GM12873 (cell line): ENCODE measurements around the gene TUBB2B.

ENCODE experiments used
- CTCF ChIP-seq: IDR thresholded peaks from 2 replicates; pipeline ENCODE4 v1.5.1; 2012; ENCODE audit warnings: low read depth, mild to moderate bottlenecking, moderate library complexity, low read length, control low read depth; ENCODE audit not compliant: insufficient read depth; ENCODE audit errors: missing control alignments

Gene TUBB2B

GRCh38 chr6:3231247-3232016 lies 4.0 kb upstream of the TUBB2B start:
- no peak for TF ChIP-seq CTCF

GRCh38 chr6:3230900-3231246 lies 3.4 kb upstream of the TUBB2B start:
- no peak for TF ChIP-seq CTCF

GRCh38 chr6:3230256-3230882 lies 2.9 kb upstream of the TUBB2B start:
- TF ChIP-seq CTCF = no peak

GRCh38 chr6:3229566-3230178 lies 2.2 kb upstream of the TUBB2B start:
- TF ChIP-seq CTCF = peak; percentile 15

- TF ChIP-seq CTCF = no peak
Observed at GRCh38 chr6:3228771-3229565, 1.5 kb upstream of the TUBB2B start.

GRCh38 chr6:3228046-3228671 lies 706 bp upstream of the TUBB2B start:
- TF ChIP-seq CTCF = no peak
